ENCODE measurements around the gene TBC1D12.
"Not testable (repeated sequence)": the region's sequence is repeated elsewhere in the genome, so short reads cannot be mapped to it uniquely, and the experiment has no call there.

Gene TBC1D12

GRCh38 chr10:94402204-94402842, at the start of gene TBC1D12:
TSS of gene TBC1D12 (plus strand) at chr10:94402541. CDS start at chr10:94402614, 73 bp downstream.
- Mint-ChIP-seq H3K4me1 (peaks cover 4% of the 10 kb centered on the region), H3K4me3 (peak within 1 kb of the TSS; percentile 67), H3K27me3 (peaks cover 46% of the 10 kb centered on the region), H3K36me3 (no peaks in the 10 kb centered on the region), H3K27ac (no peak within 1 kb of the TSS), H3K9me3 (no peaks in the 10 kb centered on the region)

- H3K4me3 Mint-ChIP-seq: no peak overlapping the region
- peaks cover 21% of the 10 kb centered on the region for H3K4me1 Mint-ChIP-seq
- no peak overlapping the region for H3K27ac Mint-ChIP-seq
- peaks cover 24% of the 10 kb centered on the region for H3K36me3 Mint-ChIP-seq
- no peaks in the 10 kb centered on the region for H3K27me3 Mint-ChIP-seq
- H3K9me3 Mint-ChIP-seq: no peaks in the 10 kb centered on the region
These were observed 49.0 kb upstream of the TBC1D12 start for GRCh38 chr10:94353336-94353735.

- Mint-ChIP-seq H3K9me3 (no peaks in the 10 kb centered on the region), H3K27me3 (no peaks in the 10 kb centered on the region), H3K27ac (no peak overlapping the region), H3K36me3 (peaks cover 35% of the 10 kb centered on the region), H3K4me1 (peaks cover 41% of the 10 kb centered on the region), H3K4me3 (no peak overlapping the region)
These were observed 46.5 kb upstream of the TBC1D12 start for GRCh38 chr10:94355841-94356240.

- Mint-ChIP-seq H3K27me3 (no peaks in the 10 kb centered on the region), H3K4me1 (peaks cover 53% of the 10 kb centered on the region), H3K4me3 (no peak overlapping the region), H3K36me3 (peaks cover 36% of the 10 kb centered on the region), H3K9me3 (no peaks in the 10 kb centered on the region), H3K27ac (no peak overlapping the region)
These were observed 45.1 kb upstream of the TBC1D12 start for GRCh38 chr10:94357193-94357592.

GRCh38 chr10:94358480-94358879, 43.9 kb upstream of the TBC1D12 start:
- H3K27me3 Mint-ChIP-seq: no peaks in the 10 kb centered on the region
- peak overlapping the region; percentile 21 for H3K4me3 Mint-ChIP-seq
- no peak overlapping the region for H3K27ac Mint-ChIP-seq
- H3K9me3 Mint-ChIP-seq: no peaks in the 10 kb centered on the region
- H3K4me1 Mint-ChIP-seq: peaks cover 56% of the 10 kb centered on the region
- H3K36me3 Mint-ChIP-seq: peaks cover 38% of the 10 kb centered on the region

GRCh38 chr10:94361171-94361794, 41.1 kb upstream of the TBC1D12 start:
- no peaks in the 10 kb centered on the region for H3K9me3 Mint-ChIP-seq
- peaks cover 31% of the 10 kb centered on the region for H3K36me3 Mint-ChIP-seq
- H3K27ac Mint-ChIP-seq: peak overlapping the region; percentile 43
- no peaks in the 10 kb centered on the region for H3K27me3 Mint-ChIP-seq
- H3K4me1 Mint-ChIP-seq: peaks cover 60% of the 10 kb centered on the region
- H3K4me3 Mint-ChIP-seq: peak overlapping the region; percentile 98

GRCh38 chr10:94362360-94363250, 39.7 kb upstream of the TBC1D12 start, which contains the start of gene NOC3L:
TSS of gene NOC3L (minus strand) at chr10:94362939. CDS start at chr10:94362838, 101 bp downstream.
- peak within 1 kb of the TSS; percentile 97 for H3K27ac Mint-ChIP-seq
- H3K9me3 Mint-ChIP-seq: no peaks in the 10 kb centered on the region
- H3K27me3 Mint-ChIP-seq: peaks cover 2% of the 10 kb centered on the region
- peaks cover 47% of the 10 kb centered on the region for H3K4me1 Mint-ChIP-seq
- H3K4me3 Mint-ChIP-seq: peak within 1 kb of the TSS; percentile 98
- peaks cover 24% of the 10 kb centered on the region for H3K36me3 Mint-ChIP-seq

- H3K36me3 Mint-ChIP-seq: peaks cover 21% of the 10 kb centered on the region
- H3K27me3 Mint-ChIP-seq: peaks cover 2% of the 10 kb centered on the region
- H3K4me3 Mint-ChIP-seq: peak overlapping the region; percentile 98
- peaks cover 41% of the 10 kb centered on the region for H3K4me1 Mint-ChIP-seq
- H3K27ac Mint-ChIP-seq: peak overlapping the region; percentile 84
- H3K9me3 Mint-ChIP-seq: no peaks in the 10 kb centered on the region
These were observed 39.1 kb upstream of the TBC1D12 start for GRCh38 chr10:94363251-94363565.

- Mint-ChIP-seq H3K4me3 (peak overlapping the region; percentile 11), H3K27me3 (peaks cover 2% of the 10 kb centered on the region), H3K27ac (no peak overlapping the region), H3K36me3 (peaks cover 13% of the 10 kb centered on the region), H3K9me3 (no peaks in the 10 kb centered on the region), H3K4me1 (peaks cover 28% of the 10 kb centered on the region)
These were observed 37.9 kb upstream of the TBC1D12 start for GRCh38 chr10:94364482-94364881.

- Mint-ChIP-seq H3K27ac (no peak overlapping the region), H3K9me3 (no peaks in the 10 kb centered on the region), H3K36me3 (peaks cover 3% of the 10 kb centered on the region), H3K27me3 (peaks cover 7% of the 10 kb centered on the region), H3K4me3 (no peak overlapping the region), H3K4me1 (peaks cover 16% of the 10 kb centered on the region)
These were observed 36.0 kb upstream of the TBC1D12 start for GRCh38 chr10:94366382-94366781.

GRCh38 chr10:94370501-94370900, 31.8 kb upstream of the TBC1D12 start:
- Mint-ChIP-seq H3K27ac (no peak overlapping the region), H3K4me3 (no peak overlapping the region), H3K36me3 (no peaks in the 10 kb centered on the region), H3K9me3 (no peaks in the 10 kb centered on the region), H3K27me3 (peaks cover 18% of the 10 kb centered on the region), H3K4me1 (no peaks in the 10 kb centered on the region)

- peaks cover 19% of the 10 kb centered on the region for H3K27me3 Mint-ChIP-seq
These were observed 27.0 kb upstream of the TBC1D12 start for GRCh38 chr10:94375374-94375773.

GRCh38 chr10:94376865-94377264, 25.5 kb upstream of the TBC1D12 start:
- Mint-ChIP-seq H3K27me3 (peaks cover 17% of the 10 kb centered on the region), H3K36me3 (no peaks in the 10 kb centered on the region), H3K4me3 (no peak overlapping the region), H3K27ac (no peak overlapping the region), H3K9me3 (no peaks in the 10 kb centered on the region), H3K4me1 (no peaks in the 10 kb centered on the region)

More at GRCh38 chr10:94375374-94375773, 27.0 kb upstream of the TBC1D12 start:
- Mint-ChIP-seq H3K4me1 (no peaks in the 10 kb centered on the region), H3K9me3 (no peaks in the 10 kb centered on the region), H3K27ac (no peak overlapping the region), H3K36me3 (no peaks in the 10 kb centered on the region), H3K4me3 (no peak overlapping the region)

GRCh38 chr10:94383530-94383929, 18.8 kb upstream of the TBC1D12 start:
- Mint-ChIP-seq H3K9me3 (no peaks in the 10 kb centered on the region), H3K36me3 (no peaks in the 10 kb centered on the region), H3K4me1 (no peaks in the 10 kb centered on the region), H3K4me3 (no peak overlapping the region), H3K27ac (no peak overlapping the region), H3K27me3 (peaks cover 3% of the 10 kb centered on the region)

GRCh38 chr10:94385733-94386132, 16.6 kb upstream of the TBC1D12 start:
- H3K4me3 Mint-ChIP-seq, H3K27ac Mint-ChIP-seq, H3K36me3 Mint-ChIP-seq, H3K9me3 Mint-ChIP-seq, H3K4me1 Mint-ChIP-seq, H3K27me3 Mint-ChIP-seq: not testable (repeated sequence)

- not testable (repeated sequence) for H3K27ac Mint-ChIP-seq, H3K4me1 Mint-ChIP-seq, H3K36me3 Mint-ChIP-seq, H3K4me3 Mint-ChIP-seq, H3K9me3 Mint-ChIP-seq, H3K27me3 Mint-ChIP-seq
These were observed 10.2 kb upstream of the TBC1D12 start for GRCh38 chr10:94392117-94392516.

Data from activated naive CD4-positive, alpha-beta T cell treated with anti-CD3 and anti-CD28 coated beads, Interleukin-2, amount 50 U/mL, for 24 hours (primary cell).